ENCODE results near the gene NHLRC1.

The NHLRC1 gene

DNA sequence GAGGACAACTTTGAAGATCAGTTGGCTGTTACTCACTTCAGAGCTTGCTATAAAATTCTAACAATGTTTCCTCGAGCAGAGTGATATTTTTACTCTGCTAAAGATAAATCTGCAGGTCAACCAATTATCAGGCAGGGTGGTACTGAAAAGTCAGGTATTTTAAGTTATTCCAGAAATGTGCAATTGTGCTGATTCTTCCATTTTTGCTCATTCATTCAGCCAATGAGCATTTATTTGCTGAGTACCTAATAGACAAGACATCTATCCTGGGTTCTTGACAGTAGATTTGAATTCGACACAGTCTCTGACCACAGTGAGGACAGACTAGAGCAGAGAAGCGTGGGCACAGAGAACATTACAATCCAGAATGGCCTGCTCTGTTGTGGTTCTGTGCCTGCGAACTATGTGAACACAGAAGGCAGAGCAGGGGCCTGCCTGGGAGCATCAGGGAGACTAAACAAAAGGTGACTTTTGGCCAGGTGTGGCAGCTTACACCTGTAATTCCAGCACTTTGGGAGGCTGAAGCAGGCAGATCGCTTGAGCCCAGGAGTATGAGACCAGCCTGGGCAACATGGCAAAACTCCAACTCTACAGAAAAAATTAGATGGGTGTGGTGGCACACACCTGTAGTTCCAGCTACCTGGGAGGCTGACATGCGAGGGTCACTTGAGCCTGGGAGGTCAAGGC lies 17.6 kb upstream of the NHLRC1 start:
- no peak for DNase-seq (ENCODE audit: low read depth in 2 of 2)

DNA sequence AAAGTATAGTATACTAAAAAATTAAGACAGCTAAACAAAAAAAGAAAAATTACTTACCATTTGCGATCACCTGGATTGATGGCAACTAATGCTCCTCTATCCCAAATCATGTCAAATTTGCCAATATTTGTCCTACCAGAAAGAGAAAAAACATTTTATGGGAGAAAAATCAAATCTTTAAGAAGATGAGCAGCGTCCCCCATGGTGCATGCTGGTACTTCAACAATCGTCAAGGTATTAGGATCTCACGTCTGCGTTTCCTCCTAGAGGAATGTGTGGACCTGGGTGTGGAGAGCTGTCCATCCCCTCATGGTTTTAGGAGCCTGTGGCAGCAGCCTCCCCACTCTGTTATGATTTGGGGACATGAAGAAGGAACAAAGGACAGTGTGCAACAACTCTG lies 16.4 kb upstream of the NHLRC1 start:
- no peak for DNase-seq (ENCODE audit: low read depth in 2 of 2)

- no peak for DNase-seq (ENCODE audit: low read depth in 2 of 2)
Observed at GRCh38 chr6:18136260-18136659, 13.8 kb upstream of the NHLRC1 start.

GRCh38 chr6:18135171-18135570 lies 12.7 kb upstream of the NHLRC1 start:
- DNase-seq (ENCODE audit: low read depth in 2 of 2): no peak

- DNase-seq (ENCODE audit: low read depth in 2 of 2): no peak
Observed at GRCh38 chr6:18132346-18132745, 9.9 kb upstream of the NHLRC1 start.

- no peak for DNase-seq (ENCODE audit: low read depth in 2 of 2)
Observed at GRCh38 chr6:18126121-18126520, 3.6 kb upstream of the NHLRC1 start.

DNA sequence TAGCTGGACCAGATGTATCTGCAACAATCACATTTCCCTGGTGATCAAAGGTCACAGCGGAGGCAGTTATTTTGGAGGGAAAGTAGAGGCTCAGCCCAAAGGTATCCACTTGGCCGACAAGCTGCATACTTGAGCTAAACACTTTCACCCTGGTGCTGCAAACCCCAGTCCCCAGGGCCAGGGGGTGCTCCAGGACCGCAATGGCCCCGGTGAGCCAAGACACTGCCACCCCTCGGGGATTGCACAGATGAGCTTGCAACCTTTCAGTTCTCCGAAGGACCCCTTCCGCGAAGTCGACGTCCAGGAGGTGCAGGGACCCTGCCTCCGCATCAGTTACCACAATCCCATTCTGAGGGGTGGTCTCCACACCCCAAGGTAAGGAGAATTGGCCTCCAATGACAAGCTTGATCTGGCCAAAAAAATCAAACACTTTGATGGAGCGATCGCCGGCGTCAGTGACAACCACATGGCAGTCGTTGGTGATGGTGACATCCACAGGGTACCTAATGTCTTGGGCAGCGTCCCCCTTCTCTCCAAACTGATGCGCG lies 823 bp downstream of the NHLRC1 start:
- DNase-seq (ENCODE audit: low read depth in 2 of 2): no peak

- DNase-seq (ENCODE audit: low read depth in 2 of 2): no peak
Observed at GRCh38 chr6:18119236-18119635, 3.2 kb downstream of the NHLRC1 start.

GRCh38 chr6:18118330-18118729 lies 4.1 kb downstream of the NHLRC1 start:
- no peak for DNase-seq (ENCODE audit: low read depth in 2 of 2)

GRCh38 chr6:18117136-18117535 lies 5.3 kb downstream of the NHLRC1 start:
- DNase-seq (ENCODE audit: low read depth in 2 of 2): no peak

GRCh38 chr6:18115356-18115755 lies 7.1 kb downstream of the NHLRC1 start:
- DNase-seq (ENCODE audit: low read depth in 2 of 2): no peak

DNA sequence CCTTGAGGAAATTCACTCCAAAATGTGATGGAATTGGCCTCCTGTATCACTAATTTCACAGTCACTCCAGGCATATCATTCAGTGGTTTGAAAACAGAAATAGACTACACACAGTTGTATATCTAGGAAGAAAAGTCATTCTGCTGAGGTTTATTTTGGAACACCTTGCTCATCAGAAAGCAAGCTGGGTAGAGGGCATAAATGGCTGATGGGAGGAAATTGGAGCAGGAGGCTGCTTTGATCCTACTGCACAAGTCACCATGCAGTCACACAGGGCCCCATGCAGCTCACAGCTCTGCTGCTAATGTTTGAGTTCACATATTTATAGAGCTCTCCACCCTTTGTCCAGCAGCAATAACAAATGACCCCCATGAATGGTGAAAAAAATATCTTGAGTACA lies 12.3 kb downstream of the NHLRC1 start:
- no peak for DNase-seq (ENCODE audit: low read depth in 2 of 2)

GRCh38 chr6:18107061-18107460 lies 15.4 kb downstream of the NHLRC1 start:
- no peak for DNase-seq (ENCODE audit: low read depth in 2 of 2)

DNA sequence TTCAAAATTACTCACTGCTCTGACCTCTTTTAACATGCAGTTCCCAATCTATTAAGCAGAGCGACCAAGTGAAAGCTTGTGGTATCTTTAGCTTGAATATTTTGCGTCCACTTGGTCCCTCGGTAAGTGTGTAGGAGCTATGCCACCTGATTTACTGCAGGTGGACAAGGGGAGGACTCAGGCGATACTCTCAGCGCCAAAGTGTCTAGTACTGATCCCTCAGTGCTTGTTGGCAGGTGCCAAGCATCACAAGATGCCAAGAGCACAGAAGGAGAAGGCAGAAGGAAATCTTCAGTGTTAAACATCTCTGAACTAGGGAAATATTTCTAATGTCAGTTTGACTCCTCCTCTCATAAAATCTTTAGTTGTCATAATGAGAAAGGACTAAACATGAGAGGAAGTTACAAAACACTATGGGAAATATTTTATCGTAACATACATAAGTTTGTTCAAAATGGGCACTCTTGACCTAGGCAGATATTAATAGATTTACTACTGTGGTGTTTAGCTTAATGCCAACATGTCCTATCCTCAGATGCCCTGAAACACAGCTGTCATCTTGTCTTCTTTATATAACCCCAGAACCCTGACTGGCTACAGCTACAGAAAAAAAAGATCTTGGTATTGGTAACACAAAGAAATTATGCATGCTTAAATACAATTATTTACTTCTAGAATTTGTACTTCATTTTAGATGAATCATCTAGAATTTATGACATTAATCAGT lies 19.5 kb downstream of the NHLRC1 start:
- DNase-seq (ENCODE audit: low read depth in 2 of 2): no peak

DNA sequence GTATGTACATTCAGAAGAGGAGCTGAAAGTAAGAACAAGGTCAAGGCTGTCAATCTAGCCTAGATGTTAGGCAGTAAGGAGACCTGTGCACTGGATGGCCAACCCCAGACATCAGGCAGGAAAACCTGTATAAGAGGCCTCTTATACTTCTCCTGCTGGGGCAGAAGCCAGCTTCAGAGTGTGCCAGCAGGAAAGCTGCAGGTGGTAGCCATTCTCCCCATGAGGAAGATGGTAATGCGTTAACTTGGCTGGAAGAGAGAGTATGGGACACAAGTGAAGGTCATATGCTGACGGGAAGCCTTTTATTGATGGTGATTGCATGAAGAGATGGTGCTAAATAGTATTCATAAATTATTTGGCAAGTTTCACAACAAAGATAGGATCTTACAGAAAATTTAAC lies 20.6 kb downstream of the NHLRC1 start:
- no peak for DNase-seq (ENCODE audit: low read depth in 2 of 2)

- no peak for DNase-seq (ENCODE audit: low read depth in 2 of 2)
Observed at GRCh38 chr6:18101271-18101670, 21.2 kb downstream of the NHLRC1 start.

- DNase-seq (ENCODE audit: low read depth in 2 of 2): no peak
Observed at GRCh38 chr6:18100296-18100695, 22.2 kb downstream of the NHLRC1 start.

DNA sequence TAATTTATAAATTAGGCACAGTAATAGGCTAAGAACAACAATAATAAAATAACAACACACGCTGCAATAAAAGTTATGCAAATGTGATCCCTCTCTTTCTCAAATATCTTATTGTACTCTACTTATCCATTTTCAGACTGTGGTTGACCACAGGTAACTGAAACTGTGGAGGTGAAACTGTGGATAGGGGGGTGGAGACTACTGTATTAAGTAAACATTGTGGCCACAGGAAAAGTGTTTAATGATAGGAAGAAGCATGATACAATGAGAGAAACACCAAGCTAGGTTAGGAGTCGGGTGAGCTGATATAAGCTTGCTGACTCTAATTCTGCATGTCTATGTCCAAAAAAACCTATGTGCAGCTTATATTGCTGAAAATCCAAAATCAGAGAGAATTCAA lies 23.0 kb downstream of the NHLRC1 start:
- no peak for DNase-seq (ENCODE audit: low read depth in 2 of 2)

DNA sequence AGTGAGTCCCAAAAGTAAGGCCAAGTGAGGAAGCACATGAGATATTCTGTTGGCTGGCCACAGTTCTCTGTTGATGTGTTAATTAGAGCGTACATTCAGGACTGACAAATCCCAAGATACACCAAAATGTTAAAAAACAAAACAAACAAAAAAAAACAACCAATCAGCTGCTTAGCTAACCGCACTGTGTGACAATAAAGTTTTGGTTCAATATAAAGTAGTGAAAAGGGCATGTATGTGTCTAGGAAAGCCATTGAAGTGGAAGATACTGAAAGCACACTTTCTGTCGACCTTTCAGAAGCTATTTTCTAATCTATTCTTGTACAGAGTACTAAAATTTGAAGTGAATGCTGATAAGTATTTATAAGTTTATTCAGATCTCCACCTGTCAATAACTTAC lies 26.1 kb downstream of the NHLRC1 start:
- DNase-seq (ENCODE audit: low read depth in 2 of 2): no peak

DNA sequence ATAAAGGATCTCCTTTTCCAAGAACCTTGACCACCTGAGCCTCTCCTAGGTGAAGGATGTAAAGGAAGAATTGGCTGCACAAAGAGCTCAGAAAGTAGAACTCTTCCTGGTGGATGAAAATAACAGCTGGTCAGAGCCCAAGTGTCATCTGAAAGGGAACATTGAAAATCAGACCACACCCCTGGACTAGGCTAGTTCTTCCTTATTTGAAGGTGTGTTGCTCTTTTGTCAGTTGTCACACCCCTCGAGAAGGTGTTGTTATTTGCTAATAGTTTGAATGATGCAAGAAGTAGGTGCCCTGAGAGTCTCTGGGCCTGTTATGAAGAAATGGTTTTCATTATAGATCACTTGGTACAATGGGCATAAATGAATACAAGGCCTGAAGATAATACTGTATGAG lies 31.1 kb downstream of the NHLRC1 start:
- DNase-seq (ENCODE audit: low read depth in 2 of 2): no peak

DNA sequence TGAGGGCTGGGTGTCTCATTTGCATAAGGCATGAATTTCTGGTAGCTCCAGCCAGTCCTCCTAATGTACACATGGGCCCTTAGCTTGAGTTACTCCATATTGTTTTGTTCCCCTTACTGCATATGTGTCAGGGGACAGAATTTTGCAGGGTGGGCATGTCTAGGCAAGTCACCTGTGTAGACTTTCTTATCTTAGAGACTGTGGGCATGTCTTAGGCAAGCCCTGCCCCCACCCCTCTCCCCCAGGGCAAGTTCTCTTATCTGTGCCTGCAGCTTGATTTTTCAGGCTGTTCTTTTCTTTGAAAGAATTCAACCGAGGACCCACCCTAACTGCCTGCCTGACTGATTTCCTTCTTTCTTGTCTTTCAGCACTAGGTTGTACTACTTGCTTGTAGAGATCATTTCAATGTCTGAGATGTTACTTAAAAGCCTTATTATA lies 32.1 kb downstream of the NHLRC1 start:
- no peak for DNase-seq (ENCODE audit: low read depth in 2 of 2)

DNA sequence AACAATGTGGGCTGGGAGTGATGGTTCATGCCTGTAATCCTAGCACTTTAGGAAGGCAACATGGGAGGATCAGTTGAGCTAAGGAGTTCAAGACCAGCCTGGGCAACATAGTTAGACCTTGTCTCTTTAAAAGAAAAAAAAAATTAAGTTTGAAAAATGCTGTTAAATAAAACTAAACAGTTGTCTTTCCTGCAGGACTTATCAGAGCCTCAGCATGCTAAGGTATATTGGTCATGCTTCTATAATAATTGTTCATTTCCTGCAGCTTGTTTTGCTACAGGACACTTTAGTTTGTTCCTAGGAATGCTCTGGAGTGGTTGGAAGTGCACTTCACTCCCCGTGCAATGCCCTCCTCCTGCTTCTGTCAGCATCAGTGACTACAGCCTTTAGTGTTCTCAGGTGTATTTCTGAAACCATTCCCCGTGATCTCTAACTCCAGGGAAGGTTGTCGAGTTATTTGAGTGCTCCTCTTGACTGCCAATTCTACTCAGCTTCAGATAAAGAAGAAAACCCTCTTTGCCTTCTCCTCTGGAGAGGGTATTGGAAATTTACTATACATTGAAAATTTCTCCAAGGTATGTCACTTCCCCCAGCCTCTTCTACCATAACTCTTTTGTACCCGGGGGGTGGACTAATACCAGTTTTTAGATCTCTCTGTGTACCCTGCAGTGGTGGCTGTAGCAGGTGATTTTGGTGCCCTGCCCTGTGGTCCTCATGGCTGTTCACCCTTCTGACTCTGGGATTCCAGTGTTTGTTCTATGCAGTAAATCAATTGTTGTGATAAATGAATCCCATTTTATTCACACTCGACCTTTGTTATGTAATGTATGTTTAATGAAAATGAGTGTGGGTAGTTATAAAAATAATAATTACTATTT lies 33.8 kb downstream of the NHLRC1 start:
- no peak for DNase-seq (ENCODE audit: low read depth in 2 of 2)
